Endothelial cell of umbilical vein (primary cell): ENCODE results near the gene C1RL. TPM values are rescaled to one million over a fixed set of nuclear protein-coding genes. Genes with fewer than 3 reads are reported as not detected.
A peak's percentile ranks its signal among the peaks of the same experiment; 100 is the strongest.

ENCODE experiments used
- BruUV-seq: library from RNA; stranded (reverse); fragments of 400-500 nt; replicated peaks from 2 replicates; lab custom pipeline; 2021; lab: Mats Ljungman, UMichigan
- CTCF ChIA-PET: fragments of 300-600, 350-600 bp; sonication (Branson Sonifier 250); formaldehyde crosslinking; loops from one replicate; lab custom pipeline; 2021; ENCODE audit warnings: antibody characterized with exemption, inconsistent platforms; lab: Charles Lee
- POLR2A ChIA-PET: fragments of 300-600, 350-600 bp; sonication (Branson Sonifier 250); formaldehyde crosslinking; loops from one replicate; lab custom pipeline; 2021; ENCODE audit warnings: antibody characterized with exemption, inconsistent platforms; lab: Charles Lee
- DNase-seq: peaks from one replicate; pipeline ENCODE4 v3.0.0-alpha.2; 2011; ENCODE audit warnings: low read depth, low spot score
- FAIRE-seq: peaks from 2 replicates; lab custom pipeline; 2011; peaks lifted over from hg19 to GRCh38; lab: Jason Lieb, UNC
- H2AFZ ChIP-seq: 2 replicates; pipeline ENCODE4 v1.6.0; 2012; ENCODE audit warnings: low read depth, low read length, control low read depth, inconsistent platforms
- H3K27ac ChIP-seq: 2 replicates; pipeline ENCODE4 v1.5.1; 2011; ENCODE audit warnings: low read depth, mild to moderate bottlenecking, control low read depth, low read length, moderate library complexity; ENCODE audit not compliant: insufficient read depth
- H3K27me3 ChIP-seq, 2 experiments: 2 replicates each; pipeline versions ENCODE4 v1.6.0 to v1.6.1; 2011; ENCODE audit warnings: low read length in 2 of 2, mixed read lengths in 1 of 2; ENCODE audit not compliant: control insufficient read depth in 2 of 2, insufficient read depth in 2 of 2
- H3K36me3 ChIP-seq, 2 experiments: 2 replicates in 1 of 2; 3 replicates in 1 of 2; pipeline ENCODE4 v1.5.1; 2011; ENCODE audit warnings: low read length in 2 of 2, mild to moderate bottlenecking in 1 of 2, moderate library complexity in 1 of 2; ENCODE audit not compliant: control insufficient read depth in 2 of 2, insufficient read depth in 2 of 2; ENCODE audit errors: extremely low read depth in 1 of 2
- H3K4me1 ChIP-seq: 3 replicates; pipeline ENCODE4 v1.5.1; 2011; ENCODE audit warnings: mild to moderate bottlenecking, low read length; ENCODE audit not compliant: control insufficient read depth, insufficient read depth; ENCODE audit errors: extremely low read depth
- H3K4me2 ChIP-seq: 2 replicates; pipeline ENCODE4 v1.6.1; 2011; ENCODE audit warnings: low read length, control low read depth, mixed read lengths; ENCODE audit not compliant: insufficient read depth
- H3K4me3 ChIP-seq, 3 experiments: fragments of 200-600 bp in 1 of 3; sonication (generic), shearing (Covaris generic) in 1 of 3; replicated peaks in 1 of 3; 2 replicates each; pipeline ENCODE4 v1.5.1; 2011 to 2016; ENCODE audit warnings: control low read depth in 3 of 3, low read length in 3 of 3, mild to moderate bottlenecking in 2 of 3, inconsistent platforms in 1 of 3, low read depth in 1 of 3, moderate library complexity in 1 of 3; ENCODE audit not compliant: insufficient read depth in 1 of 3
- H3K79me2 ChIP-seq: 2 replicates; pipeline ENCODE4 v1.6.0; 2012; ENCODE audit warnings: low read length, inconsistent platforms; ENCODE audit not compliant: control insufficient read depth, insufficient read depth
- H3K9ac ChIP-seq: replicated peaks from 2 replicates; pipeline ENCODE3; 2011; ENCODE audit warnings: low read length, control low read depth; ENCODE audit not compliant: insufficient read depth; ENCODE audit errors: extremely low read depth
- H3K9me1 ChIP-seq: replicated peaks from 3 replicates; pipeline ENCODE4 v1.6.0; 2011; ENCODE audit warnings: mild to moderate bottlenecking, low read length; ENCODE audit not compliant: control insufficient read depth, insufficient read depth; ENCODE audit errors: extremely low read depth
- H3K9me3 ChIP-seq: replicated peaks from 2 replicates; pipeline ENCODE4 v1.5.1; 2012; ENCODE audit warnings: low read length, inconsistent platforms; ENCODE audit not compliant: control insufficient read depth, insufficient read depth
- H4K20me1 ChIP-seq: replicated peaks from 2 replicates; pipeline ENCODE3; 2011; ENCODE audit warnings: mild to moderate bottlenecking, low read length; ENCODE audit not compliant: control insufficient read depth, insufficient read depth; ENCODE audit errors: extremely low read depth
- GATA2 ChIP-seq: IDR thresholded peaks from 2 replicates; pipeline ENCODE4 v1.7.0; 2011; ENCODE audit warnings: low read depth, mild to moderate bottlenecking, moderate library complexity, mixed read lengths, low read length; ENCODE audit not compliant: insufficient read length, insufficient read depth
- JUN ChIP-seq: IDR thresholded peaks from 2 replicates; pipeline ENCODE4 v1.6.1; 2011; ENCODE audit warnings: borderline replicate concordance, low read depth; ENCODE audit not compliant: insufficient read length, insufficient read depth
- MYC ChIP-seq: IDR thresholded peaks from one replicate; pipeline ENCODE4 v1.6.1; 2011; ENCODE audit warnings: mild to moderate bottlenecking, low read depth, low read length
- POLR2A ChIP-seq: IDR thresholded peaks from 2 replicates; pipeline ENCODE4 v1.6.1; 2012; ENCODE audit warnings: low read depth, mild to moderate bottlenecking, control low read depth, low read length
- dilution Hi-C: fragments of 300-500 bp; cut with MboI; formaldehyde crosslinking; loops from one replicate; pipeline ENCODE4 v1.15.0; 2019; ENCODE audit warnings: low sequenced_read_pairs; ENCODE audit not compliant: extremely low pct_ligation_motif_present
- intact Hi-C: fragments of 100-400 bp; cut with micrococcal nuclease; formaldehyde crosslinking; loops from one replicate; pipeline ENCODE4 v1.10.0; 2022
- polyA plus RNA-seq, 4 experiments: library from polyadenylated mRNA; depleted of rRNA in 3 of 4; stranded (reverse) in 3 of 4; unstranded in 1 of 4; fragments of >200 nt; gene quantifications; 2 replicates each; pipeline versions ENCODE4 v1.2.1 to v1.2.3, GENCODE V29; 2011 to 2012; ENCODE audit warnings: missing spikeins in 1 of 4
- total RNA-seq: library from RNA; stranded (reverse); gene quantifications from 2 replicates; pipeline ENCODE4 v1.2.3, GENCODE V29; 2021
- TF ChIP-seq, protein P1 (sequence below): IDR thresholded peaks from 2 replicates; pipeline ENCODE4 v1.6.1; 2011; ENCODE audit not compliant: insufficient read depth, insufficient read length
- TF ChIP-seq, protein P2 (sequence below), 2 donors: IDR thresholded peaks; 1 replicate in 1 of 2; 2 replicates in 1 of 2; pipeline ENCODE4 v1.5.1; 2011; ENCODE audit warnings: low read length in 2 of 2, mild to moderate bottlenecking in 2 of 2, moderate library complexity in 2 of 2, control low read depth in 1 of 2, inconsistent platforms in 1 of 2, low read depth in 1 of 2; ENCODE audit not compliant: insufficient read depth in 1 of 2; ENCODE audit errors: extremely low read depth in 1 of 2

The C1RL gene
- total and polyA plus RNA-seq, 2 donors (not counting 3 experiments of a cell fraction or from before 2014, with no cell fraction given) = 20.9 to 25.0 TPM

DNA sequence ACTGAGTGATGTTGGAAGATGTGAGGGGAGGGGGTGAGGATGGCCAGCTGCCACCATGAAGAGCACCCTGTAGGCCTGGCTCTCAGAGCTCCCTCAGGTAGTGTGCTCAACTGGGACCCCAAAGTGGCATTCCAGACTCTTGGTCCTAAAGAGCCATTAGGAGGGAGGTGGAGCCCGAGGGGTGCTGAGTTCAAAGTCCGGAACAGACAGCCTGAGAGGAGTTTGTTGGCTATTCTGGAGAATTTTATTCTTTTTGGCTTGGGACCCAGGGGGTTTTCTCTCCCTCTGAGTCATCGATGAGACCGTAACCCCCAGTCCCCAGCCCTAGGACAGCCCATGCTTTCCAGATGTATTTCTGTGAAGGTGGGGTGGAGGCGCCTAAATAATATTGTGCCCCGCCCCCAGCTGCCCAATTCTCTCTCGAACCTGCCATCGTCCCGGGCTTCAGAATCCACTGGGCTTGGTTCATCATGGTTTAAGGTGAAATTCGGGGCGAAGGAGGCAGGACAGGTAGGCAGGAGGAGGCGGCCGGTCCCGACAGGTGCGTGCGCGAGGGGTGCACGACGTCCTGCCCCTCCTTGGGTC lies 20.4 kb upstream of the C1RL start:
- BruUV-seq = no TSS peak
- no peaks in the 10 kb centered on the region for H3K36me3 ChIP-seq
- TF ChIP-seq MYC = no peak
- TF ChIP-seq GATA2 = no peak
- no peak for TF ChIP-seq POLR2A
- TF ChIP-seq JUN = no peak
- TF ChIP-seq, protein P1, sequence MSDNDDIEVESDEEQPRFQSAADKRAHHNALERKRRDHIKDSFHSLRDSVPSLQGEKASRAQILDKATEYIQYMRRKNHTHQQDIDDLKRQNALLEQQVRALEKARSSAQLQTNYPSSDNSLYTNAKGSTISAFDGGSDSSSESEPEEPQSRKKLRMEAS = no peak
- TF ChIP-seq, protein P2, sequence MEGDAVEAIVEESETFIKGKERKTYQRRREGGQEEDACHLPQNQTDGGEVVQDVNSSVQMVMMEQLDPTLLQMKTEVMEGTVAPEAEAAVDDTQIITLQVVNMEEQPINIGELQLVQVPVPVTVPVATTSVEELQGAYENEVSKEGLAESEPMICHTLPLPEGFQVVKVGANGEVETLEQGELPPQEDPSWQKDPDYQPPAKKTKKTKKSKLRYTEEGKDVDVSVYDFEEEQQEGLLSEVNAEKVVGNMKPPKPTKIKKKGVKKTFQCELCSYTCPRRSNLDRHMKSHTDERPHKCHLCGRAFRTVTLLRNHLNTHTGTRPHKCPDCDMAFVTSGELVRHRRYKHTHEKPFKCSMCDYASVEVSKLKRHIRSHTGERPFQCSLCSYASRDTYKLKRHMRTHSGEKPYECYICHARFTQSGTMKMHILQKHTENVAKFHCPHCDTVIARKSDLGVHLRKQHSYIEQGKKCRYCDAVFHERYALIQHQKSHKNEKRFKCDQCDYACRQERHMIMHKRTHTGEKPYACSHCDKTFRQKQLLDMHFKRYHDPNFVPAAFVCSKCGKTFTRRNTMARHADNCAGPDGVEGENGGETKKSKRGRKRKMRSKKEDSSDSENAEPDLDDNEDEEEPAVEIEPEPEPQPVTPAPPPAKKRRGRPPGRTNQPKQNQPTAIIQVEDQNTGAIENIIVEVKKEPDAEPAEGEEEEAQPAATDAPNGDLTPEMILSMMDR (IDR thresholded peaks at IDR 0.05; ENCODE audit: extremely low read depth in 1 of 2, insufficient read depth in 1 of 2, low read depth in 1 of 2, low read length in 2 of 2) = no peak
- CTCF ChIA-PET = no interaction called here
- no peaks in the 10 kb centered on the region for H3K9me3 ChIP-seq
- POLR2A ChIA-PET = no interaction called here
- intact Hi-C loops = no loop called here
- no peaks in the 10 kb centered on the region for H3K27me3 ChIP-seq
- no peaks in the 10 kb centered on the region for H3K79me2 ChIP-seq
- no peaks in the 10 kb centered on the region for H4K20me1 ChIP-seq
- DNase-seq (no peak), FAIRE-seq (no peak)
- H3K4me2 ChIP-seq = peak overlapping the region; percentile 77
- no peaks in the 10 kb centered on the region for H3K9me1 ChIP-seq
- no peak overlapping the region for H3K9ac ChIP-seq
- peak overlapping the region; percentile 58 to 85 (median 83) for H3K4me3 ChIP-seq
- H2AFZ ChIP-seq = peak overlapping the region; percentile 75
- no peak overlapping the region for H3K27ac ChIP-seq
- dilution Hi-C loops = no loop called here
- H3K4me1 ChIP-seq = peaks cover 25% of the 10 kb centered on the region
